Left forelimb (tissue), 1 donor: ENCODE measurements around the gene LACRT.
"Not testable (repeated sequence)": the region's sequence is repeated elsewhere in the genome, so short reads cannot be mapped to it uniquely, and the experiment has no call there.

Experiments used
- DNase-seq: peaks from one replicate; pipeline ENCODE4 v3.0.0-alpha.2; 2018; ENCODE audit warnings: low spot score

LACRT gene, protein sequence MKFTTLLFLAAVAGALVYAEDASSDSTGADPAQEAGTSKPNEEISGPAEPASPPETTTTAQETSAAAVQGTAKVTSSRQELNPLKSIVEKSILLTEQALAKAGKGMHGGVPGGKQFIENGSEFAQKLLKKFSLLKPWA

DNA sequence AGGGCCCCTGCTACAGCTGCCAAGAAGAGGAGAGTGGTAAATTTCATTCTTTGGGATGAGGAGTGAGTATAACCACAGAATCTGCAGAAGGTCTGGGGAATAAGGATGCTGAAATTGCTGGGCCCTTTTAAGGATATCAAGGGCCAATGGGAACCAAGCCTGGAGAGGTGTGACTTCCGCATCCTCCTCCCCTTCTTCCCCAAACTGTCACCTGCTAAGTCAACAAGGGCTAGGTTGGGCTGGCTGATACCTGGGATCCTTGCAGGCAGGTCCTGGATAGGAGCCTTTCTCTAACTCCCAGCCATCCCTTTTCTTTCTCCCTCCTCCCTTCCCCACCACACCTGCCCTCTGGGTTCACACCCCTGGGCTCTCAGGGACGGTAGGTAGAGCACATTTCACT, at the start of gene LACRT:
Gene LACRT (minus strand): TSS at position 101 of the 400 bp plus-strand sequence. CDS start 54 bp downstream, at position 47.
- no peak for DNase-seq

DNA sequence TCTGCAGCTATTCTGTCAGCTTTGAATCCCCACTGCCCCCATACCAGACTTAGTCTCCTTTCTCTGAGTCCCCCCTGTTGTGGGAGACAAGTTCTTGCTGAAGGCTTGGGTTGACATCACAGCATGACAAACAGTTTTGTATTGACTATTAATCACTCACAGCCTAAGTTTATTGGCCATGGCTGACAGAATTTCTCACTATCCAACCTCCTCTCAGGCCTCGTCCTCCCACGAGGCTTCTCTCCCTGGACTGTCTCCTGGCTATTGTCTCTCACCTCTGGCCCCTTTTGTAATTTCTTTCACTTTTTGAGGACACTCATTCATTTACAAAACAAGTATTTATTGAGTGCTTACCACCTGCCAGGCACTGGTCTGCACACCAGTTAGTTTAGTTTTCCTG, 48.7 kb upstream of the LACRT start:
- DNase-seq: no peak

DNA sequence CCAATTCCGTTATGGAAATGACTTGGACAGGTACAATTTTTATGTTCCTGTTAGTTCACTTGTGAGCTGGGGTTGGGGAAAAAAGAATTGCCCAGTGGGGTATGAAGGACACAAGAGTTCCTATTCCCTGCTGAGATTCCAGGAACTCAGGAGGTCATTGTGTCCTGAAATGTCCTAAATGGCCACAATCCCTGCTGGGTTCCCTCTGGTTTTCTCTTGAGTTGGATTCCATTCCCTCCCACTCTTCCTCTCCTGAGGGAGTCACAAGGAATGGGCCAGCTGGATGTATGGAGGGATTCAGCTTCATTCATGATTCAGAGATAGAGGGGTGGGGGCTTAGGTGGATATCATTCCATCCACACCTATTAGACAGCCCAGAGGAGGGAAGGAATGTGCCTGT, 48.0 kb upstream of the LACRT start:
- no peak for DNase-seq

DNA sequence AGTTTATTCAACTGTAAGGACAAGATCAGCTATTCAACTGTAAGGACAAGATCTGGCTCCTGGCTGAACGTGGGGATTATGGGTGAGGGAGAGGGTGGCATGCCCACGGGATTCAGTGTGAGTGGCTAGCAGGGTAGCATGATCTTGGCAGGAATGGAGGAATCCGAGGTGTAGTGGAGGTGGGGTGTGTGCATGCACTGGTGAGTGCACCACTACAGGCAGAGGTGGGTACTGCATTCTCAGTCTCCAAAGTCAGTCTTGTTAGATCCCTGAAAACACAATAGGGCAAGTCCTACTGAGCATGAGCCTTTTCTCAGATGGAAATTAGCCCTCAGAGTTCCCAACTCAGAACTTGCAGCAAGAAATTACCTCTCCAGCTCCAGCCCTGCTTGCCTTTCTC, 45.7 kb upstream of the LACRT start:
- DNase-seq: no peak

DNA sequence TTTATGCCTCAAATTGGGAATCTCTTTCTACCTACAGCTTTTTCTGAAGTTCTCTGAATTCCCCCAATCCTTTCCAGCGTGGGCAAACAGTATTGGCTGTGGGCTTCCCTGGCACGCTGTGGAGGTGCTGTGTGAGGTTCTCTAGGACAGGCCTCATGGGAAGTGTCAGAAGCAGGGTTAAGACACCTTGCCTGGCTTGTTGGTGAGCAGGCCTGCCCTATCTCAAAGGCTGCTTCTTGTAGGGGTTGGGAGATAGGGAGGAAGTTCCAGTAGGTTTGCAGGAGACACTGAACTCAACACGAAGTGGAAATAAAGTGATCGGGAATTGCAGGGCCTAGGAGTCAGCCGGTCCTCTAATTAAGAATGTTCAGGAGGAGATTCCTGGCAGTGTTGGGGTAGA, 43.4 kb upstream of the LACRT start:
- DNase-seq: no peak

DNA sequence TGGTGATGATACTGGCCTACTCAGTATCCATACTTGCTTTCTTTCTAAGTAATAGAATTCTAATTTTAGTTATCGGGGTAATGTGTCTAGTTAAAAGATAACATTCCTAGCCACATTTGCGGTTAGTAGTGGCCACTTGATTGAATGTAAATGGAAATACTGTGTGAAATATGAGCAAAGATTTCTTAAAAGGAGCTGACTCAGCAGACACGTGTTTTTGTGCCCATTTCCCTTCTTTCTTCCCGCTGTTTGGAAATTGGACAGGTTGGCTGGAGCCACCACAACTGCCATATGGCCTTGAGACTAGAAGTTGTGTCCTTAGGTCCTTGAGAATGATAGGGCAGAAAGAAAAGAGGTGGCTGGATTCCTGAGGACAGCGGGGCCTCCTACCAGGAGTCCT, 33.2 kb upstream of the LACRT start:
- DNase-seq: no peak

DNA sequence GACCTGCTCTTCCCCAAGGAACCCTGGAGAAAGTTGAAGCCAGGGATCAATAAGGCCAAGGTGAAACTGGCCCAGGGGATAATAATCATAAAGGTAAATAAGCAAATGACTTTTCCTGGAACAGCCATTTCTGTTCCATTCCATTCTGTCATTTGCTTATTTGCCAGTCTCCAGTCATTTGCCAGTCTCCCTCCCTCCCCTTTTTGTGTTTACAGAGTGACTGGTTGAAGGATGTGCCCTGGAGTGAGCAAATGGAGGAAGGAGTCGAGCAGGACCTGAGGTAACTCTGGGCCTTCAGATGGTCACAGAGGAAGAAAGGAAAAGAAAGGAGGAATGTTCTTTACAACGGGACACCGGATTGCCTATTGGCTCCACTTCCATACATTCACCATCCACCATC, 31.3 kb upstream of the LACRT start:
- DNase-seq: no peak

DNA sequence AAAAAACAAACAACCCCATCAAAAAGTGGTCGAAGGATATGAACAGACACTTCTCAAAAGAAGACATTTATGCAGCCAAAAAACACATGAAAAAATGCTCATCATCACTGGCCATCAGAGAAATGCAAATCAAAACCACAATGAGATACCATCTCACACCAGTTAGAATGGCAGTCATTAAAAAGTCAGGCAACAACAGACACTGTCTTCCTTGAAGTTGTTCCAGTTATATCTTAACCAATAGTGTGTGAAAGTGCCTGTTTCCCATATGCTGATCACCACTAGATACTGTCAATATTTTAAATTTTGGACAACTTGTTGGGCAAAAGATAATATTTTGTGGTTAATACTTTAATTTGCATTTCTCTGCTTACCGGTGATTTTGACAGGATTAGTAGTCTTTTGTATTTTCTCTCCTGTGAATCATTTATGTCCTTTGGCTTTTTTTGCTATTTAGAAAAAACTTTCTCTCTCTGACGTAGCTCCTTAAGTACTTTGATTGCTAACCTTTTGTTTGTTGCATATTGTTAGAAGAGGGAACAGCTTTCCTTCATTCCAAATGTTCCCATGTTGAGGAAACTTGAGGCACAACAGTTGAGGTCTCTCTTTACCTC, 30.4 kb upstream of the LACRT start:
- DNase-seq: not testable (repeated sequence)

DNA sequence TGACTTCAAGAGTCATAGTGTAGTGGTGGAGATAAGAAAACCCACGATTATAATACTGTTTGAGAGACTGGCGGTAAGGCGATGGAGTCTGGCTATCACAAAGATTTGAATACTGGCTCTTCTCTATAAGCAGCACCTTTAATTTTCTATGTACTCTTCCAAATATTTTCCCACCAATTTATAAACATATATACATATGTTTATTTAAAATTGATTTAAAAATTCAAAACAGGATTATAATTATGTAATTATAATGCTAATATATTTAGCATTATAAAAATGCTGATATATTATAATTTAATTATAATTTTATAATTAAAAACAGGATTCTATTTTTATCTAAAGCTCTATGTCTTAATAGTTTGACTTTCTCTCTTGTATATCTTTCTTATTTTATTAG, 28.9 kb upstream of the LACRT start:
- no peak for DNase-seq

DNA sequence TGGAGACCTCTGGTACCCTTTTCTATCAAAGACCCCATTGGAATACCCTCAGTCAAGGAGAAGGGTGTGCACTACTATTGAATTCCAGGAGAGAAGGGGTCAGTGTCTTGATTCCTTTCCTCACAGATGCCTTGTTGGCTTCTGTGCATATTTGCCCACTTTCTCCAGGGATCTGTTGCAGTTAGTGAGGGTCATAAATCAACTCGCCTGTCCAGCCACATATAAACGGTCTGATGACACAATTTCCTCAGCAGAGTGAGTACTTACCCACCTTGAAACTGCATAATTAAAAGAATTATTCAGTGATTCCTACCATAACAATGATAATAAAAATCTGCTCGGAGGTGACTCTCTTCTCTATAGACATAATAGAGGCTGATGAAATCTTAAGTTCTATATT, 27.3 kb upstream of the LACRT start:
- no peak for DNase-seq

DNA sequence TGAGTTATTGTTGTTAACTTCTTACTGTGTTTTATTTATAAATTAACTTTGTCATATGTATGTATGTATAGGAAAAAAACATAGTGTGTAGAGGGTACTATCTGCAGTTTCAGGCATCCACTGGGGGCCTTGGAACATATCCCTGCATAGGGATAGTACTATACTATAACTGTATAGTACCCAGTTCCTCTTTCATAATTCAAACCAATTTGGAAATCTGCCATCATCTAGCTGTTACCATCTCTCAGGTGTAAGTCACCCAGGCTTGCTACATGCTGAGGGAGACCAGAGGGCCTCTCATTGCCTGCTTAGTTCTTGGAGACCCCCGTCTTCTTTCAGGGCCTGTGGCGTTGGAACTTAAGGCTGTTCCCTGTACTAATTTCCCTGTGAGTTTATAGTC, 26.4 kb upstream of the LACRT start:
- DNase-seq: no peak

DNA sequence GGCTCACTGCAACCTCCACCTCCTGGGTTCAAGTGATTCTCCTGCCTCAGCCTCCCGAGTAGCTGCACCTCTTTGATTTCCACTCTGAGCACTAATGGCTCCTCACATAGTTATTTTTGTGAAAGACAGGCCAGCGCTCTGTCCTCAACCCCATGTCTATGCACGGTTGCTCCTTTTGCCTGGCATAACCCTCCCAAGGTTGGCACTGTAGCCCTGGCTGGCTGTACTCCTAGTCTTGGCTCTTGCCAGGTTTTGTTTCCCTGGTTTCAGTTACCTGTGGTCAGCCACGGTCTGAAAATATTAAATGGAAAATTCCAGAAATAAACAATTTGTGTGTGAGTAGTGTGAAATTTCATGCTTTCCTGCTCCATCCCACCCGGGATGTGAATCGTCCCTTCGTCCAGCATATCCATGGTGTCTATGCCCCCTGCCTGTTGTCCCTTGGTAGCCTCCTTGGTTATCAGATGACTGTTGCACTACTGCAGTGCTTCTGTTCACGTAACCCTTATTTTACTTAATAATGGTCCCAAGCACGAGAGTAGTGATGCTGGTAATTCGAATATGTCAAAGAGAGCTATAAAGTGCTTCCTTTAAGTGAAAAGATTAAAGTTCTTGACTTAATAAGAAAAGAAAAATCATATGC, 25.7 kb upstream of the LACRT start:
- no peak for DNase-seq

DNA sequence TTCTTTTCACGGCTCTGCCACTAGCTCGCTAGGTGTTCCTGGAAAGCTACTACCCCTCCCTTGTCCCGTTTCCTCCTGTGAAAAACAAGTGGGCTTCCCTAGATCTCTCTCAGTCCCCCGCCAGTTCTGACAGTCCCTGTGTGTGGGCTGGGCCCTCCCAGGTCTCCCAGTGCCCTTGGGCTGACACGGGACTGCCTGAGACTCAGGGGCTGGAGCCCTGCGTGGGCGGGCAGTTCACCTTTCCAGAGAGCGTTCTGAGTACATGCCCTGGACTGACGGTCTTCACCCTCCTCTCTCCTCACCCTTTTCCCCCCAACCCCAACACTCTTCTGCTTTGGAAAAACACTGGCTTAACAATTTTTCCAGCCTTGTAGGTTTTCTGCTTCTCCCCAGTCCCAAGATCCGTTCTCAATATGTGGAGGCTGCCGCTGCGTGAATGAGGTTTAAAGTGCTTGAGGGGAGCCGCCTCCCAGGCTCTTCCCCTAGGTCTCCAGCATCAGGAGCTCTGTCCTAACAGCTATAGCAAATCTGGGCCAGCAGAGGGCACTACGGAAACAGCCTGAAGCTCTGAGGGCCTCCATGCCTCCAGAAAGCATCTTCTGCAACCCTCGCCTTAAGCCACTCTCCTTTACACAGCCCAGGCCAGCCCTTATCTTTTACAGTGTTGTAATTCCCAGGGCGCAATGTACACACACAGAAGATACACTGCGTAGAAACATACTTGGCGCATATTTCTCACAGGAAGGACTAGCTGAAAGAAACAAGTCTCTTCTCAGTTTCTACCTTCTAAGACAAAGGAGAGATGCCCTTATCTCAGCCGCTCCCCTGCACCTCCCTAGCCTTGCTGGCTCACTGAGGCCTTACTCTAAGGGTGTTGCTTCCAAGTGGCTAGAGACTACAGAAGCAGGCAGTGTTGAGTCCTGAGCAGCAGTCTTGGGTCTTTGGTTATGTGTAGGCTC, 23.9 kb upstream of the LACRT start:
- no peak for DNase-seq

DNA sequence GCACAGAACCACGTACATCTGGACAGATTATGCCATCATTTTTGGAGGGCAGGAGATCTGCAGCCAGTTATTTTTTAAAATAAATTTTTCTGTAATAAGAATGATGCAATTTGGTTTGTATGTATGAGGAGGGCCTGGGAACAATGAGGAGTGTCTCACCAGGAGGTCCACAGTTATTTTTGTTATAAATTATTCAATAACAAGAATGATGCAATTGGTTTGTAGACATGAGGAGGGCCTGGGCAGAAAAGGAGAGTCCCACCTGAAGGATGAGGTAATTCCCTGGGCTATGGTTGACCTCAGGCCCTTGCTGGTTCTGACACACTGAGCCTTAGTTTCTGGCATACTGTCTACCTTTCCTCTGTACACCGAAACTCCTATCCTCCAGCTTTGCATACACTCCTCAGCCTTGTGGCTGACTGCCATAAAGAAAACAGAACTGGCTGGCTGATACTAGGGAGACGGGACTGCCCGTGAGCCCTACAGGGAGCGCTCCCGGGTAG, 22.5 kb upstream of the LACRT start:
- no peak for DNase-seq

DNA sequence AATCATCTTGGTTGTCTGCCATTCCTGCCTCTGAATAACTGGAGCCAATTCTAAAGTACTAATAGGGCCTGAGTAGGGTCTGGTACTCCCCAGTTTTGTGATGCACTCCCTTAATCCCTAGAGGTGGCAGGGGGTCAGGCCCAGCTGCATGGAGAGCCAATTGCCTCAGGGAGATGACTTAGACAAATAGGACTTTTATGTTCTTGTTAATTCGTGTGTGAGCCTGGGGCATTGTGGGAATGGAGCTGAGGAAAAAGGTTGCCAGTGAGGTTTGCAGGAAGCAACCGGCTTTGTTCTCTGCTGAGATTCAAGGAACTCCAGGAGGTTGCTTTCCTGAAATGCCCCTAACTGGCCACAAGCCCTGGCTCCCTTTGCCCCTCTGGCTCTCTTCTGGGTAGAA, 20.2 kb upstream of the LACRT start:
- no peak for DNase-seq

DNA sequence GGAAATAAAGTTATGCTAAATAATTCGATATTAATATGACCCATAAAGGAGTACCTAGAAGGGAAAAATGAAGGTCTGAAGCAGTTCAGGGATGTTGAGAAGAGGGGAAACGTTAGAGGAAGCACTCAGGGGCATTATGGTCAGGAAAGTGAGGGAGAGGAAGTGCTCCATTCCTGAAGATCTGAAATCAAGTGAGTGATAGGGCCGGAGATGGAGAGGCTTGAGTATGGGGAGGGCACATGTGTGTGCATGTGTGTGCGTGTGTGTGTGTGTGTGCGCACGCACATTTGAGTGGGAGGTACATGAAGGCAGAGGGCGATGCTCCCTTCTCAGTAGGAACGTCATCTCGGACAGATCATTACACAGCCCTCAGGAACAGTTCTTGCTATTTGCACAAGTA, 18.3 kb upstream of the LACRT start:
- DNase-seq: no peak

DNA sequence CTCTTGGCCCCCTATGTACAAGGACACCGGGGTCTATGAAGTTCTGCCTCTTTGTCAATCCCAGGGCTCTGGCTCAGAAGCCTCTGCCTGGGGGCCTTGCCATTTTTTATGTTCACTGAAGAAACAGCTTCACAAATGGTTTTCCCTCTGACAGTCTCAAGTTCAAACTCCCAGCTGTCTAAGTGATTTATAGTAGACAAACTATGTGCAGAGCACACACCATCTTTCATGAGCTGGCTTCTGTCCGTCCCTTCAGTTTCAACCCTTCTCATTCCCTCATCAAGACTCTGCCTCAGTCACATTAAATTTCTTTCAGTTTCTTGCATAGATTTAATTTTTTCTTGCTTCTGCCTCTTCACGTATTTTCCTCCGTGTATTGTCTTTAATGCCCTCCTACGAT, 16.2 kb upstream of the LACRT start:
- no peak for DNase-seq

DNA sequence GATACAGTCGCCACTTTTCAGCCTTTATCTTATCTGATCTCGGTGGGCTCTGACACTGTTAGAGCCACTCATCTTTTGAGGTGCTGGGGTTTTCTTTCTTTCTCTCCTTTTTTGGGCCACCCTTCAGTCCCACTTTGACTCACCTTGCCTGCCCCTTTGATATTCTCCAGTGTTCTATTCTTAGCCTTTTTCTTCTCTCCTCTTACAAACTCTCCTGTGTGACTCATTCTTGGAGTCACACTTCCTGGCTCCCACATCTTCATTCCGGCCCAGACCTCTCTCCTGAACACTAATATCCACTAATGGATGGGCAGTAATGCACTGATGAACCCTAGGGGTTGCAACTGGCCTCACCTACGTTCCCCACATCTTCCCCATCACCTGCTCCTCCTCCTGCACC, 15.7 kb upstream of the LACRT start:
- no peak for DNase-seq

DNA sequence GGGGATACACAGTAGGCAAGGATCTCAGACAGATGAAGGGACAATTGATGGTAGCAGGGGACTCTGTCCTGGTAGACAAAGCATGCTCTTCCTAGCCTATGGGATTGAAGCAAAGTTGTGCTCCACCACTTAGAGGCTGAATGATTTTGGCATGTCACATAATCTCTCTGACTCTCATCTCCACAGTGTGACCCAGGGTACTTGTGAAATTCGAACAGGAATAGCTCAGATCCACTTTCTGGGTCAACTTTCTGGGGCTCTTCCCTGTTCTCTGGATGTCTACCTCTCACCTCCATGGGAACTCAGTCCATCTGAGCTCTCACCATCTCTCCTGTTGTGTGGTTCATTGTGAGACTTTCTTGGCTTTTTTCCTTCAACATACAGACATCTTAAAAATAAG, 15.1 kb upstream of the LACRT start:
- DNase-seq: no peak

DNA sequence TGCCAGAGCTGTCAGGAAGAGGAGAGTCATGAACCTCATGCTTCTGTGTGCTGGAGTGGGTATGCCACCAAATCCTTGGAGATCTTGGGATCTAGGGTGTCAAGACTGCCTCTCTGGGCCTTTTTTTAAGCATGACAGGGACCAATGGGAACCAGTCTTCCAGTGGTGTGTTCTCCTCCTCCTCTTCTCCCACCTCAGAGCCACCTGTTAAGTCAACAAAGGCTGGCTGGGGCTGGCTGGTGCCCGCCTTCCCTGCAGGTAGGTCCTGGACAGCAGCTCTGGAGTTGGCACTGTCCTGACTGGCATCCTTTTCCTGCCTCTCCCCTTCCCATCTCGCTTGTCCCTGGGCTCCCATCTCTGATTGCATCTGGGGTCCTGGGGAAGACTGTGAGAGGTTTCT, 13.6 kb upstream of the LACRT start, which contains the start of gene DCD:
Gene DCD (minus strand): TSS at position 101 of the 400 bp plus-strand sequence. CDS start 62 bp downstream, at position 39.
- no peak for DNase-seq

DNA sequence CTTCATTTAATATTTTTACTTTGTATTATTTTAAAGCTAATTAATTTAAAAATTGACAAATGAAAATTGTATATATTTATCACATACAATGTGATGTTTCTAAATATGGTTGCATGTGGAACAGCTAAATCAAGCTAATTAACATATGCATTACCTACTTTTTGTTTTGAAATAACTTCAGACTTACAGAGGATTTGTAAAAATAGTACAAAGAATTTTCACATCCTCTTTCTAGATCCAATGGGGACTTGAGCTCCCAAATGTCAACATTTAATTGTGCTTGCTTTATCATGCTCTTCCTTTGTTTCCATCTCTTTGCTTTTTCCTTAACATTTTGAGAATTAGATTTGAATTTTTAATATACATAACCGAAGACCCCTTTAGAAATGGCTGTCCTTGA, 6.9 kb upstream of the LACRT start:
- DNase-seq: no peak

DNA sequence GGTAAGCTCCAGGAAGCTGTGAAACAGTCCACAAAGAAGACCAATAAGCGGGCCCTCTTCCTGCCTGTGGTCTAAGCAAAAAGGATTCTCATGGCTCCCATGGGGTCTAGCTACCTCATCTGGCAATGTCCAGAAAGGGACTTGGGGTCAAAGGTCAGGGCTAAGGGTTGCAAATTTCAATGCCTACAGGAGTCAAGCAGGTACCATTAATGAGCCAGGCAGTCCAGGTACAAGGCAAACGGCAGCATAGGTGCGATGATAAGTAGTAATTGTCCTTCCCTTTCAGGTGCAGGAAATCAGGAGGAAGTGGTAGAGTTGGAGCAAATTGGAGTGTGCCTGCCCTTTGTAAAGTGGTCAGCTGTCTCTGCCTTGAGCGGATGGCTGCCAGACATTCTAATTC, 6.4 kb upstream of the LACRT start:
- no peak for DNase-seq
